HEK293T (cell line): ENCODE data around the gene CD163L1.

Experiments used
- ARNT ChIP-seq: fragments of 450-650 bp; IDR thresholded peaks from 2 replicates; pipeline ENCODE4 v1.6.1; 2017; ENCODE audit warnings: mild to moderate bottlenecking
- BHLHE40 ChIP-seq: fragments of 450-650 bp; IDR thresholded peaks from 2 replicates; pipeline ENCODE4 v1.6.1; 2016; ENCODE audit warnings: mild to moderate bottlenecking, moderate library complexity, borderline replicate concordance
- FOXK2 ChIP-seq: fragments of 450-650 bp; IDR thresholded peaks from 2 replicates; pipeline ENCODE4 v1.6.1; 2016; ENCODE audit warnings: mild to moderate bottlenecking
- FOXM1 ChIP-seq: fragments of 450-650 bp; IDR thresholded peaks from 2 replicates; pipeline ENCODE4 v1.6.1; 2017; ENCODE audit warnings: mild to moderate bottlenecking, borderline replicate concordance
- NFRKB ChIP-seq: fragments of 450-650 bp; IDR thresholded peaks from 2 replicates; pipeline ENCODE4 v1.6.1; 2016; ENCODE audit warnings: mild to moderate bottlenecking, moderate library complexity
- SP1 ChIP-seq: fragments of 450-650 bp; IDR thresholded peaks from 2 replicates; pipeline ENCODE4 v1.6.1; 2017
- TARDBP ChIP-seq: fragments of 450-650 bp; IDR thresholded peaks from 2 replicates; pipeline ENCODE4 v1.6.1; 2016
- ZNF384 ChIP-seq: fragments of 450-650 bp; IDR thresholded peaks from 2 replicates; pipeline ENCODE4 v1.6.1; 2016

- TF ChIP-seq ZNF384, result no peak
- TF ChIP-seq SP1, result no peak
- TF ChIP-seq TARDBP, result no peak
- TF ChIP-seq BHLHE40, result no peak
- TF ChIP-seq ARNT, result no peak
- no peak for TF ChIP-seq FOXK2
- TF ChIP-seq FOXM1, result no peak
- no peak for TF ChIP-seq NFRKB
Measured at GRCh38 chr12:7319930-7320329, 124.0 kb downstream of the CD163L1 start.
